GM12874 (cell line): ENCODE results near the gene ARFGEF2.

Experiments used
- CTCF ChIP-seq: IDR thresholded peaks from 2 replicates; pipeline ENCODE4 v1.5.1; 2011; ENCODE audit warnings: low read depth, mild to moderate bottlenecking, control low read depth, low read length, moderate library complexity; ENCODE audit not compliant: insufficient read depth

Gene ARFGEF2

DNA sequence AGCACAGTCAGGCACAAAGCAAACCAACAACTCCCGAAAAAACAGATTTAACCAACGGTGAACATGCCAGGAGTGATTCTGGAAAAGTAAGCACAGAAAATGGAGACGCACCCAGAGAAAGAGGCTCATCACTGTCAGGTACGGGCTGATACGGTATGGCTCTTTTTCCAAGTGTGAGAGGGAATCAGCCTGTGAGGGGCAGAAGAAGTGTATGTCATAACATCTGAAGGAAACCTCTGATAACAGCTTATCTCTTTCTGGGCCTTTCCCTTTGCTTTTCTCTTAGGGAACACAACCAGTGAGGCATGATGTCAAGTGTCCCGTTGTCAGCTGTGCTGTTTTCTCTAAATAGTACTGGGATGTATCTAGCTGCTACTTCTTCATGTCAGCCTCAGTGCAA, 32.1 kb downstream of the ARFGEF2 start:
- no peak for TF ChIP-seq CTCF

DNA sequence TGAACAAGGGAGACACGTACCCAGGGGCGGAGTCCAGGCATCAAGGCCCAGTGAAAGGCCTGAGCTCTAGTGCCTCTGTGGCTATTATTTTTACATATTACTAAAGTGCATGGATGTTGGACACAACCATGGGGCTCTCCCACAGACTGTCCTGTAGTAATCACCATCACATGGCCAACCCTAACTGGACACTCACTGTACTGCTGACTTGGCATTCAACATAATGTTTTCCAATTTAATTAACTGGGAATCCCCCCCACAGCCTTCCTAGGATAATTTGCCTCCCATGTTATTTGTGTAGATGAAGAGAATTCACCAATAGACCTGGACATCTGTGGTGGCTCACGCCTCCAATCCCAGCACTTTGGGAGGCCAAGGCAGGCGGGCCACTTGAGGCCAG, 34.5 kb downstream of the ARFGEF2 start:
- no peak for TF ChIP-seq CTCF

GRCh38 chr20:48957053-48957481, 35.6 kb downstream of the ARFGEF2 start:
- TF ChIP-seq CTCF, result no peak

DNA sequence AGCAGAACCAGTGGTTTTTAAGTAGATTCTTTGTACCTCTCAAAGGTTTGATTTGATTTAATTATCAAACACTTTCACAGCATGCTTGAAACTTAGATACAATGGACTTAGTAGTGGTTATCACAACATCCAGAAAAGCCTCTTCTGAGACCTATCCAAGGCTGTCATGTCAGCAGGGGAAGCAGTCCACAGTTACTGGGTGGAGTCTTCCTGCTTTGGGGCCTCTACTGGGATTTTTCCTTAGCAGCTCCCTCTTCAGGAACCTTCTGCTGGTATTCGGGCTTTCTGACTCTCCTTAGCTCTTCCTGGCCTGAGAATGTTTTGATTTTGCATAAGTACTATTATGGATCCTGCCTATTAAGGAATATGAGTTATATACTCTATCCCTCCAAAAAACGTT, 36.0 kb downstream of the ARFGEF2 start:
- TF ChIP-seq CTCF, result no peak

GRCh38 chr20:48958743-48959142, 37.2 kb downstream of the ARFGEF2 start:
- TF ChIP-seq CTCF, result no peak

DNA sequence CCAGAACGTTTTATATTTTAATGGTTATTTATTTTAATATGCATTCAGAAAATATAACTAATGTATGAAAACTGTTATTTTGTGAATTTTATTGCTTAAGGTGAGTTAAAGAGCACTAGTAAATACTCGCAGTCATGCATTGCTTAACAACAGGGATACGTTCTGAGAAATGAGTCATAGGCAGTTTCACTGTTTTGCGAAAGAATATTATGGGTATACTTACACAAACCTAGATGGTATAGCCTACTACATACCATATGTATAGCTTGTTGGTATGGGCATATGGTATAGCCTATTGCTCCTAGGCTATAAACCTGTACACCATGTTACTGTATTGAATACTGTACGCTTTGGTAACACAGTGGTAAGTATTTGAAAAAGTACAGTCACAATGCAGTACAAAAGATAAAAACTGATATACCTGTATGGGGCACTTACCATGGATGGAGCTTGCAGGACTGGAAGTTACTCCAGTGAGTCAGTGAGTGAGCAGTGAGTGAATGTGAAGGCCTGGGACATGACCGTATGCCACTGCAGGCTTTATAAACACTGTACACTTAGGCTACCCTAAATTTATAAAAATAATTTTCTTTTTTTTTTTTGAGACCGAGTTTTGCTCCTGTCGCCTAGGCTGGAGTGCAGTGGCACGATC, 38.5 kb downstream of the ARFGEF2 start:
- TF ChIP-seq CTCF, result no peak

DNA sequence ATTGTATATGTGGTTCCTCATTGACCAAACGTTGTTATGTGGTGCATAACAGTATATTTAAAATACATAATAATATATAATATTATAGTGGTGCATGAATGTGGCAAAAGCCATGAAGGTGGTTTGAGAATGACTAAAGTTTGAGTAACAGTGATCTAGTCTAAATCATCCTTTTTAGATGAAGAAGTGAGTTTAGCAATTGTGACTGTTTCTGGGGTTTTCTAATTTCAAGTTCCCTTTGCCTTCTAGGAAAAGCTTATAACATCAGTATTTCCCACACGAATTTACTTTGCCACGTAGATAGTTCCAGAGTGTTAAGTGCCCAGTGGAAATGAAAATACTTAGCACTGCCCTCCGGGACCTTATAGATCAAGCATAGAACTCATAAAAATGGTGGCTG, 40.9 kb downstream of the ARFGEF2 start:
- TF ChIP-seq CTCF, result no peak
